HG03196 (cell line): ENCODE results near the gene CYSRT1.

Source experiments
- ATAC-seq: cut with Tn5 transposase; IDR thresholded peaks from one replicate; pipeline ENCODE4 v1.9.1; 2021; ENCODE audit not compliant: unreplicated experiment

The CYSRT1 gene

GRCh38 chr9:137205126-137206069 lies 19.6 kb upstream of the CYSRT1 start, which contains the start of the genes NDOR1 and TMEM203:
TSS of gene NDOR1 (plus strand) at chr9:137205700. CDS start at chr9:137205778, 78 bp downstream.
TSS of gene TMEM203 (minus strand) at chr9:137205648. CDS start at chr9:137205414, 234 bp downstream.
- ATAC-seq, result peak; percentile 40

DNA sequence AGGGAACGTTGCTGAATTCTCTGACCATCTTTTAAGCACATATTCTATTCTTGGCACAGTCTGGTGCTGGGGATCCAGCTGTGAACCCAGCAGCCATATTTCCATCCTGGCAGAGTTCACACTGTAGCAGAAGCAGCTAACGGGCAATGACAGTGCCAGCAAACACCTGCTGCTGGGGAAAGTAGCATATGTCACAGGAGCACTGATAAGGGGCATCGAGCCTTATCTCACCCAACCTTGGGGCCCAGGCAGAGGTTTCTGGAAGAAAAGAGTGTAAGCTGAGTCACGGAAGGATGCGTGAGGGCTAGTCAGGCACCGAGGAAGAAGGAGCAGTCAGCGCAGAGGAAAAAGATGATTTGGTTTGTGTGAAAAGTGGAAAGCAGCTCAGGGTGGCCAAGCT lies 18.4 kb upstream of the CYSRT1 start:
- ATAC-seq, result no peak

- ATAC-seq, result no peak
Observed at GRCh38 chr9:137211532-137211931, 13.4 kb upstream of the CYSRT1 start.

- no peak for ATAC-seq
Observed at GRCh38 chr9:137212520-137212919, 12.5 kb upstream of the CYSRT1 start.

- ATAC-seq, result no peak
Observed at GRCh38 chr9:137213160-137214060, 11.6 kb upstream of the CYSRT1 start.

GRCh38 chr9:137214620-137215019 lies 10.4 kb upstream of the CYSRT1 start:
- ATAC-seq, result no peak

GRCh38 chr9:137215196-137215986 lies 9.6 kb upstream of the CYSRT1 start:
- no peak for ATAC-seq

GRCh38 chr9:137216188-137216965 lies 8.6 kb upstream of the CYSRT1 start:
- ATAC-seq, result no peak

DNA sequence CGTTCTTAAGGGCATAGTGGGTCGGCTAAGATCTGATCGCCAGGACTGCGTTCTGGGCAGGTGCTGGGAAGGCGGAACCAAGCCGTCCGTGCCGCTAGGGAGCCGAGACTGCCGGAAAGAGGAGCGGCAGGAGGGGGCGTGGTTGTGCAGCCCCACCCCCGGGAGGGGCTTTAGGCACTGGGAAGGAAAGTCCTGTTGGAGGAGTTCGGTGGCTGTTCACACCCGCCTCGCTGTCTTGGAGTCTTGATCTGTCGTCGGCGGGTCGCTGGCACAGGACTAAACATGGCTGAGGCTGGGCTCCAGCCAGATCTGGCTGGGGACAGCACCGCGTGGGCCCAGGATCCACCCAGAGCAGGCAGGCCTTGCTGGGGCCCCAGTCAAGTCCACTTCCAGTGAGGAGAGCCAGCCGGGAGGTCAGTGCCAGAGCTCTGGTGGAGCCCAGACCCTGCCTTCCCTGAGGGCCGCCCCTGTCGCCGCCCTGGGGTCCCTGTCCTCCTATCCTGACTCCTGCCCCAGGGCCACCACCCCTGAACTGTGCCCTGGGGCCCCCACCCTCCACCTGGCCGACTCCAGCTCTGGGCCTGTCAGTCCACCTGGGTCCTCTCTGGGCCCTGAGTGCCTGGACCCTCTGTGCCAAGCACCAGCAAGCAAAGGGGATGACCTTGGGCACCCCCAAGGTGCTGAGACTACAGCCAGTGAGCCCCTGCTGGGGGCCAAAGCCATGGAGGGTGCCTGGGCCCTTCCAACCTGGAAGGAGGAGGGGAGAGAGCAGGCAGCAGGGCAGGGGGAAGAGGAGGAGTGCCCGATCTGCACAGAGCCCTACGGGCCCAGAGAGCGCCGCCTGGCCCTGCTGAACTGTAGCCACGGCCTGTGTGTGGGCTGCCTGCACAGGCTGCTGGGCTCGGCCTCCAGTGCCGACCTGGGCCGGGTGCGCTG lies 7.4 kb upstream of the CYSRT1 start:
- no peak for ATAC-seq

- no peak for ATAC-seq
Observed at GRCh38 chr9:137218212-137218753, 6.7 kb upstream of the CYSRT1 start.

- ATAC-seq, result no peak
Observed at GRCh38 chr9:137218754-137219271, 6.2 kb upstream of the CYSRT1 start.

GRCh38 chr9:137219757-137220316 lies 5.1 kb upstream of the CYSRT1 start:
- no peak for ATAC-seq

DNA sequence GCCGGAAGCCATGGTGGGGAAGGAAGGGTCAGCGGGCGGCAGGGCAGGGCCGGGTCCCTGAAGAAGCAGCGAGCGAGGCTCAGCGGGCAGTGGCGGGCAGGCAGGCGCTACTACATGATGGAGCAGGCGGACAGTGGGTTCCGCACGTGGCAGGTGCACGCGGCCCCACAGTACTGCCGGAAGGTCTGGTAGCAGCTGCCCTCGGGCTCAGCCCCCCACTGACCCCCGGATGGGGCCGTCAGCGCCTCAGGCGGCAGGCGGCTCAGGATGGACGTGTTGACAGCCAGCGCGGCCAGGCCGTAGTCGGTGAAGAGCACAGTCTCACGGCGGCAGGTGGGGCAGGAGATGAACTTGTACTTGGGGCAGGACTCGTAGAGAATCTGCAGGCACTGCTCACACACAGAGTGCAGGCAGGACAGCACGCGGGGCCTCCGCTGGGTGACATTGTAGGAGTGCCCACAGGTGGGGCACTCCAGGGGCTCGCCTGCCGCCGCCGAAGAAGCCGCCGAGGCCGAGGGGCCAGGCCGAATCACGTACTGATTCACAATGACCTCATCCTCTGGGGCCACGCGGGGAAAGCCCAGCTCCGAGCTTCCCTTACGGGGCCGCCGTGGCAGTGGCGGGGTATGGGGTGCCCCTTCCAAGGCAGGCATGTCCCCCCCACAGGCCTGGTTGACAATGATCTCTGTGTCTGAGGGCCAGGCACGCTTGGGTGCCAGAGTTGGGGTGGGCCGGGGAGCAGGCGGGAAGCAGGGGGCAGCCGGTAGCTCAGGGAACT lies 4.5 kb upstream of the CYSRT1 start:
- ATAC-seq, result no peak

DNA sequence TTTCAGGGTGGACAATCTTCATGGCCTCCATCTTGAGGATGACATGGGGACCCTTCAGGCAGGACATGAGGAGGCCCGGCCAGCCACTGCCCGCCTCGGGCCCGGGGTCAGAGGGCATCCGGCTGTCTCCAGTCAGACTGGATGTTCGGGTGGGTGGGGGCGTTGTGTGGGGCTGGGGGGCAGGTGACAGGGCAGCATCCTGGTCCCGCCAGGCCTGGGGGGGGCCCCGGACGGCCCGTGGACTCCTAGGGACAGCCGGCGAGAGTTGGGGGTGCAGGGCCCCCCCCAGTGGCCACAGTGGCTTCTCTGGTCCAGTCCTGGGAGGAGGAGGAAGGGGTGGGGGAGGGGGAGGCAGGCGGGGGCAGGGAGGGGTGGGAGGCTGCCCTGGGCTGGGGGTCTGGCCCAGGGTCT lies 3.9 kb upstream of the CYSRT1 start:
- ATAC-seq, result no peak

- no peak for ATAC-seq
Observed at GRCh38 chr9:137221506-137222111, 3.4 kb upstream of the CYSRT1 start.

DNA sequence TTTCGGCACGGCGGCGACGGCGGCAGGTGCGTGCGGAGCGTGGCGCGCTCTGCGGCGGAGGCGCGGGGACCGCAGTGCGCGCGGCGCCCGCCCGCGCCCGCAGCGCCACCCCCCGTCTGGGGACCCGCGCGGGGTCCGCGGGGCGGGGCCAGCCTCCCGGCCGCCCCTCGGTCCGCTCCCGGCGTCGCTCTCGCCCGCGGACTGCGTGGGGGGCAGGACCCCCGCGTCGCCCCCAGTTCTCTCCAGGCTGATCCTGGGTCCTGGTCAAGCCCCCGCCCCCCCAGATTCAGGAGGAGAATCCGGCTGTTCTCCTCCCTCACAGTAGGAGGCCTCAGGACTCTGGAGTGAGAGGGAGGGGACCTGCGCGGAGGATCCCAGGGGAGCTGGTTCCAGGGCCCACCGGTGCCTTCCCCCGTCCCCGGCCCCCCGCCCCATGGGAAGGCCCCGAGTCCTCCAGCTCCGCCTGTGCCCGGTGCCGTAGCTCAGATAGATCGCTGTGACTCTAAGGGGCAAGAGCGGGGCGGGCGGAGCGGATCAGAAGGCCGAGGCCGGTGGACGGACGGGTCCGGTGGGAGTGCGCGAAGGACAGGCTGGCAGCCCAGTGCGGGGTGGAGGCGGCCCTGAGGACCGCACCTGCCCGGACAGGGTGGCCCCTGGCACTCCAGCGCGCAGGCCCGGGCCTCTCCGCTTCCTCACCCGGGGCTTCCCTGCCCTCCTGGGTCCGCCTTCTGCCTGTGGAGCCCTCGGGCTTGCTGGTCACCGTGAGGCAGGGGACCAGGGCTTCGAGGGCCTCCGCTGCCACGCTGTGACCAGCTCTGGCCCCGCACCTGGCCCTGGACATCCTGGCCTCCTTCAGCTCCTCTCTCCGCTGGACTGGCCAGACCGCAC lies 2.5 kb upstream of the CYSRT1 start, which contains the start of gene RNF208:
RNF208 (minus strand) TSS at position 51 of the 888 bp plus-strand sequence. CDS start 1,028 bp downstream, outside the sequence.
- peak; percentile 5 for ATAC-seq
